ENCODE results near the gene MAP3K10. TPM values are rescaled to one million over a fixed set of nuclear protein-coding genes. Genes with fewer than 3 reads are reported as not detected.

MAP3K10 gene
- total and polyA plus RNA-seq, 9 of the 15 experiments (the other 6 are each of a cell fraction or from before 2014, with no cell fraction given), result 0.01 to 8.0 (median 2.7) TPM; not detected in 1

GRCh38 chr19:40236366-40236765 is 45.1 kb downstream of the MAP3K10 start (continued):
- no peak for TF ChIP-seq MNT (conservative IDR thresholded peaks at IDR 0.05)
- TF ChIP-seq MEIS2 (IDR thresholded peaks at IDR 0.05; ENCODE audit: partially characterized antibody), result no peak
- TF ChIP-seq NONO (IDR thresholded peaks at IDR 0.05; ENCODE audit: low read depth in 2 of 2, low read length in 1 of 2), result no peak
- TF ChIP-seq ZNF3 (CRISPR knock-in tag; IDR thresholded peaks at IDR 0.05), result no peak
- TF ChIP-seq ZBTB2 (IDR thresholded peaks at IDR 0.05), result no peak
- TF ChIP-seq DIDO1 (tag; IDR thresholded peaks at IDR 0.05; ENCODE audit: low read depth), result no peak

- Histone ChIP-seq H3K27ac (ENCODE audit: extremely low read depth, low read depth, low read length) (no peak overlapping the region), H3K9me1 (ENCODE audit: control insufficient read depth, insufficient read depth, low read length) (no peaks in the 10 kb centered on the region), H3K9ac (ENCODE audit: insufficient read depth in 1 of 2, low read depth in 2 of 2, low read length in 2 of 2) (no peak overlapping the region), H3K27me3 (ENCODE audit: control insufficient read depth in 2 of 2, insufficient read depth in 2 of 2, low read length in 2 of 2) (no peaks in the 10 kb centered on the region), H4K20me1 (replicated peaks; ENCODE audit: control insufficient read depth, insufficient read depth, low read length) (no peaks in the 10 kb centered on the region), H3K4me2 (ENCODE audit: insufficient read depth, low read length) (no peak overlapping the region), H3K9me3 (replicated peaks; ENCODE audit: control insufficient read depth, insufficient read depth, low read depth, low read length) (no peaks in the 10 kb centered on the region), H2AFZ (ENCODE audit: low read depth, low read length) (no peak overlapping the region), H3K79me2 (ENCODE audit: control insufficient read depth, insufficient read depth, low read length) (no peaks in the 10 kb centered on the region), H3K4me1 (replicated peaks in 1 of 2; ENCODE audit: control insufficient read depth in 2 of 2, insufficient read depth in 2 of 2, low read length in 2 of 2) (peaks cover 2 to 32% of the 10 kb centered on the region in 2 experiments; a peak in 3 of 5 replicates), H3K36me3 (ENCODE audit: control insufficient read depth, insufficient read depth, low read length) (peaks cover 91% of the 10 kb centered on the region; the same call in 2 of the 3 replicates), H3K4me3 (no peak overlapping the region)
- no TSS peak for BruUV-seq (replicated peaks)
- in situ Hi-C loops (cut with MboI) (no loop called here), intact Hi-C loops (cut with micrococcal nuclease) (no loop called here)
- 99% methylated on average over 13 of the region's 14 CpGs for WGBS (ENCODE audit: insufficient coverage, low coverage, missing lambda C conversion rate)
- DNase-seq (ENCODE audit: extremely low read depth in 1 of 4, low spot score in 3 of 4) (no peak), FAIRE-seq (no peak), ATAC-seq (no peak)
- CTCF ChIA-PET (ENCODE audit: low intra/inter-chr PET ratio), result no interaction called here
- POLR2A ChIA-PET, result interaction anchor here (0.6 kb wide), 1 partner anchor 12 kb away, joined by 4 read pairs; no protein-coding TSS in a partner anchor
- TF ChIP-seq CSDE1 (IDR thresholded peaks at IDR 0.05), result no peak
These were observed 46.6 kb downstream of the MAP3K10 start for GRCh38 chr19:40237791-40238190.

Data from K562 (cell line).